IPS DF 4.7 (cell line): Measurements from ENCODE around the gene SPP1.

Experiments
- DNase-seq: peaks from one replicate; pipeline ENCODE4 v3.0.0-alpha.2; 2013; ENCODE audit warnings: low spot score; ENCODE audit errors: extremely low read depth

The SPP1 gene

DNA sequence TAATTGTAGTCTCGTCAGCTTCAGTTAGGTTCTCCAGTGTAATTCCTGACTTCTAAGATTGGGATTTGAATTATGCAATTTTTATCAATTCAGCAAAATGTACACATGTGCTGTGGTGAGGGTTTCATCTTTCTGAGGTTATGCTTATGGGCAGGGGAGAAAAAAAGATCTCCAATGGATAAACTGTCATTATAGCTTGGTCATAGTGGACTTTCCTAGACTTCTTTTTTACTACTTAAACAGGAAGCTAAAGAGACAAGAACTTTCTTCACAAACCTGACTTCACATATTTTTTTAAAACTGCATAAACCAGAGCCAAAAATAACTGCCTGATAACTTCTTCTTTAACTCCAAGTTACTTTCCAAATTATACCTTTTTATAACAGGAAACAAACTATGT is 21.7 kb upstream of the SPP1 start:
- DNase-seq, result no peak

DNA sequence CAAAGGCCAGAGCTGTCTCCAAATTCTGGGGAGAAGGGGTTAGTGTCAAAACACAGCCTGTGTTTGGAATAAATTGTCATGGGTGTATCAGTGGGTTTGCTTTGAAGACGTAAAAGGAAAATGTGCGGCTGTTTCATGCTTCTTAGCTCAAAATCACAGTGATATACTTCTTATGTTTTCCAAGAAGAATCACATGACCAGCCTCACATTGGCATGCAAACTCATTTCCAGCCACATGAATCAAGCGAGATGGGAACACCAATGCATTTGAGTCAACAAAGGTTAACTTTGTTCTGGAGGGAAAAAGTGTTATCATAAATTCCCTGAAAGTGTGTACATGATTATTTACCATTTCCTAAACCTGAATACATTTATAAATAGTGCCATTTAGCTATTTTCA is 19.0 kb upstream of the SPP1 start:
- no peak for DNase-seq

DNA sequence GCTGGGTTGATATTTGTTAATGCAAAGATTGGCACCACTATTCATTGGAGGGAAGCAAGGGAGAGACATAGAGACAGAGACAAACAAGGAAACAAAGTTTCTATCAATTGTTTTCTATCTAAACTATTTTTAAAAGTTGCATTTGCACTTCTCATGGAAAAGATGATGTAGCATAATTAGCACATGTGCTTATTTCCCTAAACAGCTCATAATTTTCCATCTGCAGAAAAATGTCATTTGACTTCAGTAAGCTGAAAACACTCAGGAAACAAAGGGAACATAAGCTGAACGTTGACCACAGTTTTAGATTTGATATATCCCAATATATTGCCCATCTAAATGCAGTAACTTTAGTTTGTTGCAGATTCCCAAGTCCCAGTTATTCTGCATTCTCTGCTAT is 18.5 kb upstream of the SPP1 start:
- DNase-seq, result no peak

DNA sequence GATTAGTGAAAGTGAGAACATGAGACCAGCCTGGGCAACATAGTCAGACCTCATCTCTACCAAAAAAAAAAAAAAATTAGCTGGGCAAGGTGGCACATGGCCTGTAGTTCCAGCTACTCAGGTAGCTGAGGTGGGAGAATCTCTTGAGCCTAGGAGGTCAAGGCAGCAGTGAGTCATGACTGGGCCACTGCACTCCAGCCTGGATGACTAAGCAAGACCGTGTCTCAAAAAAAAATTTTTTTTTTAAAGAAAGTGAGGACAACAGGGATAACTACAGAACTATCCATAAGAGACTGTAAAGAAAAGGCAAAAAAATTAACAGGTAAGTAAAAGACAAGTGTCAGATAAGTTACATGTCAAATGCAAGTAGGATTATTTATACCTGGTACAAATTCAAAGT is 13.5 kb upstream of the SPP1 start:
- no peak for DNase-seq

DNA sequence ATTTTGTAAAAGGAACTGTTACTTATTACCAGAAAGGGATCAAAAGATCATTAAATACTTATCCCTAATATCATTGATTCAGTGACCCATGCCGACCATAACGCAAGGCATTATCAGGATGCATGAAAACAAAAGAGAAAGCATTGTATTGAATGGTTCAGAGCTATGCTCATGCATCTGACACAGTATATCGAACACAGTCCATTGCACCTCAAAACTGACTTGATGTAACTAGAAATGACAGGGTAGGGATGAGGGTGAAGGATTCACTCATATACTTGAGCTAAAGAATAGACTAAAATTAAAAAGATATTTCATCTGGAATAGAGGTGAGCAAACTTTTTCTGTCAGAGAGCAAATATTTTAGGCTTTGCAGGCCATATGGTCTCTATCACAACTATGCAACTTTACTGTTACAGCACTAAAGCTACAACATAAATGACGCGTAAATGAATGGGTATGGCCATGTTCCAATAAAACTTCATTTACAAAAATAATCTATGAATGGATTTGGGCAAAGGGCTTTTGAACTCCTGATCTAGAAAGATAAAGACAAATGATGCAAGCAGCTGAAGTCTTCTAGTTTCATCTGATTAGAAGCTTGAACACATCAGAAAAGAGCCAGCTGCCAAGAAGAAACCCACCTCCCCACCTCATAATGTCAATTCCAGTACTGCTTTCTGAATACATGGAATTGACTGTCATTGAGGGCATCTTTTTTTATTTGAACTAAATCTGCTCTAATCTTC is 12.9 kb upstream of the SPP1 start:
- DNase-seq, result no peak

DNA sequence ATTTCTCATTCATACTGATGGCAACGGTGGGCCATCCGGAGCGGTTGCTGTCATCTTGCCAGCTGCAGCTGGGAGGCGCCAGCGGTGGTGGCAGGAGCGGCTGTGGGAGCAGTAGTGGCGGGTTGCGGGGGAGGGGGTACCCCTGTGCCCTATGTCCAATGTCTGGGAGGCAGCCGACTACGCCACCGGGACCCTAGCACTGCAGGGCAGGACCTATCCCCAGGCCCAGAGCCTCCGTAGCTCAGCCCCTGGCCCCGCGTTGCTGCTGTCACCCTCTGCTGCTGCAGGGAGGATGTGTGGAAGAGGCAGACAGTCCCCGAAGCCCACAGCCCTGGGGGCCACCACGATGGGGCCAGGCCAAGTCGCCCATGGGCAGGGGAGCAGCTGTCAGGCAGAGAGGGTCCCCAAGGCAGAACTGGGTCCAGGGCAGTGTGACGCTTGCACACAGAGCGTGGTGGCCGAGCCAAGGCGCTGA is 10.0 kb upstream of the SPP1 start:
- DNase-seq, result no peak

DNA sequence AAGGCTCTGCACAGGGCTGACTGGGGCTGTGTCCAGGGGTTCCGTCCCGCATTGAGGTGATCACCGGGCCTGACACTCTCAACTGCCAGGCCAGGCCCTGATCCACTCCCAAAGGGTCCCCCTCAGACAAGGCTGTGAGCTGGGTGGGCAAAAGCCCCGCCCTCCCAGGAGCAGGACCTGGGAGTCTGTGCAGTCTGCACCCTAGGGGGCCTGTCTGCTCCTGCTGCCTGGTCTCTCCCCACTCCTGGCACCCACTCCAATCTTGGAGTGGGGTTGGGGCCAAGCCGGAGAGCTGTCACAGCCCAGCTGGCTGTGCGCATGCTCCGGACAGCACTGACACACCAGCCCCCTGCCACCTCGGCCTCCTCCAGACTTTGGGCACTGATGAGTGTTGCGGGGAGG is 9.4 kb upstream of the SPP1 start:
- DNase-seq, result no peak

DNA sequence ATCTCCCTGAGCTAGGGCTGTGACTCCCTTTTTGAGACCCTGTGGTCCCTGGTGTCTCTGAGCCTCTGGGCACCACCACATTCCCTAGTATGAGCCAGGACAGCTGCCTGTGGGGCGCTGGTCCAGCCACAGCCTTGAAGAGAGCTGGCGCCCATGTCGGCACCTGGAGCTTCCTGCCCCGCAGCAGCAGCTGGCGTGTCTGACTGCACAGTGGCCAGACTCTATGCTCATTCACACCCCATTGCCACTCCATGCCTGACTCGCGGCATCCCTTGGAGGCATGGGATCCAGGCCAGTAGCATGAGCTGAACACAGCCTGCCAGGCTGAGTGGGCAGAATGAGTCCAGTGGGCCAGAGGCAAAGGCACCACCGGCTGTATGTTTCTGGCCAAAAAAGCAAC is 8.3 kb upstream of the SPP1 start:
- DNase-seq, result no peak

DNA sequence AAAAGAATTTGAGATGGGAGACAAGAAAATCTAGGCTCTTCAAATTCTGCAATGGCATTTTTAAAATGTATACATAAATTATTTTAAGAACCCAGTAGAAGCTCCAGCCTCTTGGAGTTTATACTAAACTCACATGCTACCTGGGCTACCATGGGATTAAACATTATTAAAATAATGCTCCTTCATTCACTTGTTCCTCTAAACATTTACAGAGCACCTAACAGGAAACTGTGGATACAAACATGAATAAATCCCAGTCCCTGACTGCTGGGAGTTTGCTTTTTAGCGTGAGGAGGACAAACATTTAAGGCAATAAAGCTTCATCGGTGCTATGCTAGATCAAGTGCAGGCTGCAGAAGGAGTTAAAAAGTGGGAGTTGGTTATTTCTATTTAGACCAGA is 5.4 kb upstream of the SPP1 start:
- no peak for DNase-seq

DNA sequence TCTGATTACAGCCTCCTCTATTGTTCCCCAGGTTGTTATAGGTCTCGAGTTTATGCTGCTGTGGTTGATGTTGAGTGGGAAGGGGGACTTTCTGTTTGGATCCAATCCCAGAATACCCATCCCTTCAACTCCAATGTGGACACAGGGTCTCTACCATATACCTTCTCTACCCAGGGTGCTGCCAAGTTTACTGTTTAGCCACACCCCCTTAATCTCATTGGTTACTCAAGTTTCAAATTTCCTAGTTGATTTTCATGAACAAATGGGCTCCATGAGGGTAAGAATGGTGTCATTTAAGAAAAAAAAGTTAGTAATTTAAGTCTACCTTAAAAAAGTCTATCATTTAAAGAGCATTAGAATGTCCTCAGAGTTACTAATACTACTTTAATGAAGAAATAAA is 3.6 kb upstream of the SPP1 start:
- no peak for DNase-seq

DNA sequence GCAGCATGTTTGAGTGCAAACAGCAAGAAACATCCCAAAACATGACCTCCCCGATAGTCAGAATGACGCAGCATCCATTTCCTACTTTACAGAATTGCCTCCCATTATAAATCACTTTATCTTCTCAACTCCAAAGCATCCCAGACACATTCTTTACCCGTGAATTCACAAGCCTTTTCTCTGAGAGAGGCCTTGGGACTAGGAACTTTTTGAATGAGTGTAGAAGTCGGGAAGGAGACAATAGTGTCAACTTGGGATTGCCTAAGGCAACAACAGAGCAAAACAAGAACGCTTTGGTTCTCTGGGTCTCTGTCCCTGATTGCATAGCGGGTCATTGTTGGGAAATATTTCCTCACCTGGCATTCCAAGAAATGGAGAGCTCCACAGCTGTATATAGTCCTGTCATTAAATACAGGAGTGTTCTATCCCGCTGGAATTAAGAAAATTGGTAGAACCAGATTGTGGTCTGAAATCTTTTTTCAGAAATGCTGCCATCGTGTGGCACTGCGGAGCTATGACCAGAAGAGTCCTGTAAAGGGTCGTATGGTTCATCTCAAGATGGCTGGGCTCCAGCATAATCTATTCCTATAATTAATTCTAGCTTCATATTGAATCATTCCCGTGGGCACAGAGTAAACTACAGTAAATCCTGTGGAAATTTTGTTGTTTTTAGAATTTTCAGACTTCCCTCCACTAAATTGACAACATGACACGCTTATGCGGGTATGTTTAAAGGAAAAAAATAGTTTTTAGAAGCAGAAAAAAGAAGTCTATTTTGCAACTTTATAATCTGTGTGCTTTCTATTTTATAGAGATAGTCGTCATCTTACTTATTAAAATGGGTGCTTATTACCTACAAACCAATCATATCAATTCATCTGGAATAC is 2.0 kb upstream of the SPP1 start:
- DNase-seq, result peak; percentile 69

DNA sequence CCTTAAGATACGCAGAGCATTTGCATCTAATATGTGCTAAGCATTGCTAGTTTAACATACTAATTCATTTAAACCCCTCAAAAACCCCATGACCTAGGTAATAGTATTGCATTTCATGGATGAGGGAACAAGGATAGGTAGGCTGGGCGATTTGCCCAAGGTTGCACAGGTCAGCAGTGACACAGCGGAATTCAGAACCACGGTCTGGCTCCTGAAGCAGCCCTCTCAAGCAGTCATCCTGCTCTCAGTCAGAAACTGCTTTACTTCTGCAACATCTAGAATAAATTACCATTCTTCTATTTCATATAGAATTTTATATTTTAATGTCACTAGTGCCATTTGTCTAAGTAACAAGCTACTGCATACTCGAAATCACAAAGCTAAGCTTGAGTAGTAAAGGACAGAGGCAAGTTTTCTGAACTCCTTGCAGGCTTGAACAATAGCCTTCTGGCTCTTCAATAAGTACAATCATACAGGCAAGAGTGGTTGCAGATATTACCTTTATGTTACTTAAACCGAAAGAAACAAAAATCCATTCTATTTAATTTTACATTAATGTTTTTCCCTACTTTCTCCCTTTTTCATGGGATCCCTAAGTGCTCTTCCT is 555 bp upstream of the SPP1 start:
- no peak for DNase-seq

DNA sequence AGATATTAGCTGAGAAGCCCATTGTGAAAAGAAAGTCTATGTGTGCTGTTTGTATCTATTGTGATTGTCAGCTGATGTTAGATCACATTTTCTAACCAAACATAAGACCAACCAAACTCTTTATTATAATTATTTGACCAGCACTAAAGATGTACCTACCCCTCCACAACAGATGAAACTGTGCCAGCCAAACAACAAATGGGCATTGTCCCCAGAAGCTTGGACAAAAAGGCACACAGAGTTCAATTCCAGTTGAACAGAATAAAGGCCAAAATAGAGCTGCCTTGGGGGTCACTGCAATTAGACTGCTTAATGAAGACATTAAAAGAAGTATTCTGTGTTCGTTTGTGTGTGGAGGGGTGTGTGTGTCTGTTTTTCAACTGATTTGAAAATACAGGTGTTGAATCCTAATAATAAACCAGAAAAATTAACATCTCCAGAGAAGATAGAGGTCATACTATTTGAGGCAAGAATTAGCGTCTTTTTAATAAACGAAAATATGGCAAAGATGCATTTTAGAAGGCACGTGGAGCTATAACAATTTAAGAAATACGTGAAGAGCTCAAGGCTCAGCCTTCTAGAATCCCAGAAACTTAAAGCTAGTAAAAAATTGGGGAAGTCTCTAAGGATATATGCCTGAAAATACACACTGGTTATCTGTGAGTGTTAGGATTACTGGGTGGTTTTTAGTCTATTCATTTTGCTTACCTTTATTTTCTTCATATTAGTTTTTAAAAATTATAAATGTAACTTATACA is 2.2 kb downstream of the SPP1 start:
- DNase-seq, result no peak

DNA sequence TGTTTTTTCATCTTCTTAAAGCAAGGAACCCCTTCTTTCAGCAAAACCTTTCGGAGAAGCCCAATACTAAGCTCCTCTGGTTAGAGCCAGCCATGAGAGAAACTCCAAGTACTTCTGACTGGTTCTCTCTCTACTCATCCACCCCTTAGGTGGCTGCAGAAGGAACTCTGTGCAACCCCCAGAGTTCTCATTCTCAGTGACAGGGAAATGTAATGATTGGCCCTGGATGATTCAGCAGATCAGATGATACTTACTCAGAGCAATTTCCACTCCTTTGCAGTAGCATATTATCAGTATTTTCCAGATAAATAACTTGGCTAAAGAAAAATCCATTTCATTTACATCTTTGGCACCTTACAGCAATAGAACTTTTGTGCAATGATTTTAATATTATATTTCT is 3.2 kb downstream of the SPP1 start:
- DNase-seq, result no peak

DNA sequence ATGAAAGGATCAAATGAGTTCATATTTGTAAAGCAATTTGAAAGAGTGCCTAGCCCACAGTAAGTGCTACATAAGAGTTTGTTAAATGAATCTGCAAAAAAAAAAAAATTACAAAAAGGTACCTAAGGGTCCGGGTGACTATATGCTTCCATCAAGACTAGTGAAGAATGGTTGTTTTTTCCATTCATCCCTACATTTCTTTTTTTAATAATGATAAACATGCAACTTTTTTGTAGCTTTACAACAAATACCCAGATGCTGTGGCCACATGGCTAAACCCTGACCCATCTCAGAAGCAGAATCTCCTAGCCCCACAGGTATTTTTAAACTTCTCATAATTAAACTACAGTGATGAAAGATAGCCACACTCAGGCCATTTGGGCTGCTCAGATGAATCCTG is 4.3 kb downstream of the SPP1 start:
- no peak for DNase-seq

DNA sequence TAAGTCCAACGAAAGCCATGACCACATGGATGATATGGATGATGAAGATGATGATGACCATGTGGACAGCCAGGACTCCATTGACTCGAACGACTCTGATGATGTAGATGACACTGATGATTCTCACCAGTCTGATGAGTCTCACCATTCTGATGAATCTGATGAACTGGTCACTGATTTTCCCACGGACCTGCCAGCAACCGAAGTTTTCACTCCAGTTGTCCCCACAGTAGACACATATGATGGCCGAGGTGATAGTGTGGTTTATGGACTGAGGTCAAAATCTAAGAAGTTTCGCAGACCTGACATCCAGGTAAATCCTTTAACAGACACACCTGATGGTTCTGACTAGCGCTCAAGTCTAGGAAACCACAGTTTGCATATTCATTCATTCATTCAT is 6.0 kb downstream of the SPP1 start:
- DNase-seq, result no peak

DNA sequence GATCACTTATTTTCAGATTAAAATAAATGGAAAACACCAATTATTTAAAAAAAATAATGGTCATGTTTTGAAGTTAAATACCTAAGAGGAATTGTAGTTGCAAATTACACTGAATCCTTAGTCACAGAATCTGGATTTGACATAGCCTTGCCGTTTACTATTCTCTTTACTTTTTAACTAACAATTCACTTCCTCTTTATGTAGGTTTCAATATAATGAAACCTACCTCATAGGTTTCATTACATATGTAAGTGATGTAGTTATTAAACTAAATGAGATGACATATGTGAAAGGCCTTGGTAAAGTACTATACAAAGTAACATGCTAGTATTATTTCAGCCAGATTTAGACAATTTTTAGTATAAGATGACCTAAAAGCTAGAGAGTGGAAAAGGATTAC is 6.5 kb downstream of the SPP1 start:
- no peak for DNase-seq

DNA sequence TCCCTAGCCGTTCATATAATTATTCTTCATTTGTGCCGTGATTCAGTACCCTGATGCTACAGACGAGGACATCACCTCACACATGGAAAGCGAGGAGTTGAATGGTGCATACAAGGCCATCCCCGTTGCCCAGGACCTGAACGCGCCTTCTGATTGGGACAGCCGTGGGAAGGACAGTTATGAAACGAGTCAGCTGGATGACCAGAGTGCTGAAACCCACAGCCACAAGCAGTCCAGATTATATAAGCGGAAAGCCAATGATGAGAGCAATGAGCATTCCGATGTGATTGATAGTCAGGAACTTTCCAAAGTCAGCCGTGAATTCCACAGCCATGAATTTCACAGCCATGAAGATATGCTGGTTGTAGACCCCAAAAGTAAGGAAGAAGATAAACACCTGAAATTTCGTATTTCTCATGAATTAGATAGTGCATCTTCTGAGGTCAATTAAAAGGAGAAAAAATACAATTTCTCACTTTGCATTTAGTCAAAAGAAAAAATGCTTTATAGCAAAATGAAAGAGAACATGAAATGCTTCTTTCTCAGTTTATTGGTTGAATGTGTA is 7.0 kb downstream of the SPP1 start:
- DNase-seq, result no peak

DNA sequence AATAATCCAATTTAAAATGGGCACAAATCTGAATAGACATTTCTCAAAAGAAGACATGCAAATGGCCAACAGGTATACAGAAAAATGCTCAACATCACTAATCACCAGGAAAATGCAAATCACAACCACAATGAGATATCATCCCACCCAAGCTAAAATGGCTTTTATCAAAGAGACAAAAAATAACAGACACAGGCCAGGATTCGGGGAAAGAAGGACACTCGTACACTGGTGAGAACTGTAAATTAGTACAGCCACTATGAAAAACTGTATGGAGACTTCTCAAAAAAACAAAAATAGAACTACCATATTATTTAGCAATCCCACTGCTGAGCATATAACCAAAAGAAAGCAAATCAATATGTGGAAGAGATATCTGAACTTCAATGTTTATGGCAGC is 8.5 kb downstream of the SPP1 start:
- DNase-seq, result no peak

DNA sequence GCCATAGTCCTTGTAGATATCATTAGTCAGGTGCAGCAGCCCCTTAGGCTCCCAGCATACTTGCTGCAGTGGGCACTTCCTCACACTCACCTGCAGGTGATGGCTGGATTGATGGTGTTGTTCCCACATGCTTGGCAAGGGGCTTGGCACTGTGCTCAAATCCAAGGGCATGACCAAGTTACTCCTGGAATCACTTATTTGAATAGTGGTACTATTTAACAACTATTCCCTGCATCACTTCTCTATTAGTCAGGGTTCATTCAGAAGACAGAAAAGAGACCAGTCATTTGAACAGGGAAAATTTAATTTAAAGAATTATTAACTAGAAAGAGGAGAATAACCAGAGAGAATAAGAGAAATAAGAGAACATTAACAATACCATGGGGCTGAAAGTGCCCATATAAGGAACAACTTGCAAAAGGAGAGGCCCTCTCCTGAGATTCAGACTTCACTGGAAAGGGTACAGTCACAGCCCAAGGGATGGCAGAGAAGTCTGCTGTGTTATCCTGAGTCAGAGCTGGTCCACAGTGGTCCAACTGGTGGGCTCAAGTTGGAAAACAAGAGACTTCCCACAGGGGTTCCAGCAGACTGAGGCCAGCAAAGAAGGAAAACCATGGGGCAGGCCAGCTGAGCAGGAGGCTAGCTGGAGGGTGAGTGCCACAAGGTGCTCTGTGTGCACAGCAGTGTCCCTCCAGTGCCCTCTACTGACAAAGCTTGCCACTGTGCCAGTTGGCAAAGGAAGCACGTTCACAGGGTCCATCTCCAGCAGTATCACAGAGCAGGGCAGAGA is 9.8 kb downstream of the SPP1 start:
- no peak for DNase-seq

DNA sequence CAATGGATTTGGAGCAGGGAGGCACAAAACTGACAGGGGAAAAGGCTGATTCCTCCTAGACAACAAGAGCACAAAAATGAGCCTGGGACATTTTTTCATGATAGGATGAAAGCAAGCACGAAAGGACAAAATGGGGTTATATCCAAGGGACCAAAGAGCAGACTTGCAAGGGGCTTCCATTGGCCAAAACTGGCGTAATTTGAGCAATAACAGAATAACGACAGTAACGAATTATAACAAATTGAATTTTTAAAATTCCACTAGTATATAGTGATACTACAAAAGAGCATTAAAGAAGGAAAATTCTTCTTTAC is 10.3 kb downstream of the SPP1 start:
- DNase-seq, result no peak
